ENCODE results near the gene VPS16. TPM values are rescaled to one million over a fixed set of nuclear protein-coding genes. Genes with fewer than 3 reads are reported as not detected.

Gene VPS16
- total and polyA plus RNA-seq, 2 of the 8 experiments (the other 6 are each of a cell fraction or from before 2014, with no cell fraction given) = 23.8 to 25.9 TPM

GRCh38 chr20:2846698-2847097 lies 6.2 kb downstream of the VPS16 start:
- H4K91ac ChIP-seq (replicated peaks; ENCODE audit: insufficient read length, low read length) = no peak overlapping the region
- no peak overlapping the region for H3K14ac ChIP-seq (ENCODE audit: insufficient read length)
- H2BK120ac ChIP-seq (replicated peaks; ENCODE audit: low read depth, low read length) = no peak overlapping the region
- H2BK15ac ChIP-seq (ENCODE audit: low read length) = no peak overlapping the region
- H3K27ac ChIP-seq (ENCODE audit: low read depth, low read length) = no peak overlapping the region
- H4K20me1 ChIP-seq (replicated peaks in 1 of 2; ENCODE audit: control insufficient read depth in 1 of 2, insufficient read depth in 2 of 2, low read length in 2 of 2) = no peaks in the 10 kb centered on the region
- DNase-seq (ENCODE audit: low read depth in 1 of 2, low spot score in 2 of 2) = no peak
- H4K5ac ChIP-seq (ENCODE audit: insufficient read length, low read depth, low read length) = no peak overlapping the region
- H2AFZ ChIP-seq (ENCODE audit: low read length) = no peak overlapping the region
- H3K4me1 ChIP-seq (replicated peaks in 1 of 4; ENCODE audit: control insufficient read depth in 3 of 4, insufficient read depth in 4 of 4, low read length in 3 of 4) = no peaks in the 10 kb centered on the region; a peak in 1 of 7 replicates
- FAIRE-seq = no peak
- no peaks in the 10 kb centered on the region; the same call in 1 of the 2 replicates for H3K23me2 ChIP-seq (ENCODE audit: low read depth, low read length)
- no peak overlapping the region for H2BK5ac ChIP-seq (ENCODE audit: low read depth, low read length)
- WGBS, 2 experiments (ENCODE audit: extremely low coverage in 1 of 2, insufficient coverage in 1 of 2, insufficient read length in 1 of 2, insufficient replicate concordance in 2 of 2, low coverage in 1 of 2, low lambda C conversion rate in 2 of 2, missing lambda C conversion rate in 1 of 2) = 98% methylated on average over 5 of the region's 5 CpGs; no CpG with 5 or more reads in 1 of the 2 experiments
- no peak overlapping the region for H3K56ac ChIP-seq (replicated peaks; ENCODE audit: insufficient read length, low read depth, low read length)
- H3K4me2 ChIP-seq (ENCODE audit: insufficient read depth in 1 of 2, low read depth in 2 of 2, low read length in 2 of 2) = no peak overlapping the region
- CTCF ChIA-PET (ENCODE audit: partially characterized antibody) = no interaction called here
- no peaks in the 10 kb centered on the region for H3K79me2 ChIP-seq (ENCODE audit: control insufficient read depth in 1 of 2, insufficient read depth in 2 of 2, low read length in 2 of 2)
- H3K36me3 ChIP-seq (ENCODE audit: control insufficient read depth in 2 of 4, insufficient read depth in 4 of 4, low read length in 3 of 4) = no peaks in the 10 kb centered on the region
- no peak overlapping the region for H3K4me3 ChIP-seq (ENCODE audit: extremely low read depth in 1 of 4, insufficient read depth in 2 of 4, low read depth in 3 of 4, low read length in 4 of 4)
- no peaks in the 10 kb centered on the region for H3K27me3 ChIP-seq (replicated peaks in 1 of 4; ENCODE audit: control insufficient read depth in 3 of 4, extremely low read depth in 1 of 4, insufficient read depth in 3 of 4, low read length in 3 of 4)
- H2BK12ac ChIP-seq (ENCODE audit: low read depth, low read length) = no peak overlapping the region
- POLR2A ChIA-PET (ENCODE audit: partially characterized antibody) = no interaction called here
- no peaks in the 10 kb centered on the region for H3K9me3 ChIP-seq (ENCODE audit: insufficient read depth in 2 of 2, low read depth in 1 of 2, low read length in 1 of 2)
- H3K9ac ChIP-seq (replicated peaks in 1 of 4; ENCODE audit: extremely low read depth in 1 of 4, low read depth in 3 of 4, low read length in 3 of 4) = no peak overlapping the region
- H2BK20ac ChIP-seq (ENCODE audit: low read length) = no peak overlapping the region
- no peak overlapping the region for H3K23ac ChIP-seq (ENCODE audit: insufficient read length)
- TF ChIP-seq KDM4A (IDR thresholded peaks at IDR 0.05; ENCODE audit: low read depth, low read length, severe bottlenecking) = no peak
- TF ChIP-seq JUN (IDR thresholded peaks at IDR 0.05; ENCODE audit: low read depth, low read length) = no peak
- TF ChIP-seq SRF (IDR thresholded peaks at IDR 0.05; ENCODE audit: low read depth, low read length) = no peak
- no peak for TF ChIP-seq BRCA1 (IDR thresholded peaks at IDR 0.05; ENCODE audit: low read depth, low read length)
- TF ChIP-seq SP1 (IDR thresholded peaks at IDR 0.05; ENCODE audit: low read depth, low read length) = no peak
- no peak for TF ChIP-seq SP2 (IDR thresholded peaks at IDR 0.05; ENCODE audit: low read length)
- TF ChIP-seq SIX5 (IDR thresholded peaks at IDR 0.05; ENCODE audit: low read depth, low read length) = no peak
- TF ChIP-seq RNF2 (IDR thresholded peaks at IDR 0.05; ENCODE audit: borderline replicate concordance, low read depth, low read length, missing control alignments, poor library complexity, severe bottlenecking) = no peak
- no peak overlapping the region for H3K18ac ChIP-seq (ENCODE audit: extremely low read depth, low read length)
- H3K4ac ChIP-seq (replicated peaks; ENCODE audit: insufficient read length, low read depth, low read length) = no peak overlapping the region
- no peaks in the 10 kb centered on the region for H3K79me1 ChIP-seq (ENCODE audit: low read depth, low read length)
- H4K8ac ChIP-seq (ENCODE audit: extremely low read depth, insufficient read depth, low read length) = no peak overlapping the region
- no peak overlapping the region for H2AK5ac ChIP-seq (ENCODE audit: low read depth, low read length)
